Mucosa of descending colon (tissue), 3 donors: ENCODE measurements around the gene MAP6. TPM values are rescaled to one million over a fixed set of nuclear protein-coding genes. Genes with fewer than 3 reads are reported as not detected.

Experiments used
- ATAC-seq: fragments of 200-7000 bp; cut with Tn5 transposase; one replicate; pipeline ENCODE4 v1.9.1; 2020; ENCODE audit warnings: mild to moderate bottlenecking, moderate library complexity
- DNase-seq, 3 donors: peaks; one replicate each; pipeline ENCODE4 v3.0.0-alpha.2; 2020
- H3K36me3 ChIP-seq: fragments of 200-600 bp; one replicate; pipeline ENCODE4 v1.8.0; 2021; ENCODE audit warnings: low read depth, mild to moderate bottlenecking
- H3K4me1 ChIP-seq: fragments of 200-600 bp; one replicate; pipeline ENCODE4 v1.8.0; 2021; ENCODE audit warnings: low read depth, mild to moderate bottlenecking
- H3K4me3 ChIP-seq: fragments of 200-600 bp; one replicate; pipeline ENCODE4 v1.8.0; 2021; ENCODE audit warnings: mild to moderate bottlenecking
- H3K9me3 ChIP-seq: fragments of 200-600 bp; one replicate; pipeline ENCODE4 v1.8.0; 2021; ENCODE audit warnings: mild to moderate bottlenecking
- intact Hi-C, 2 donors: fragments of 100-400 bp; cut with DNase I in 1 of 2; cut with micrococcal nuclease in 1 of 2; formaldehyde crosslinking; loops; one replicate each; pipeline versions ENCODE4 v1.11.0 to v1.11.1; 2022; cut with DNase I, micrococcal nuclease
- total RNA-seq, 3 donors: library from RNA; stranded (reverse); fragmentation: NEBNext Ultra II Directional in 2 of 3; extraction: Animal tissue kit (Norgen Biotek cat#: 25700) in 2 of 3; gene quantifications; one replicate each; pipeline versions ENCODE4 v1.2.1 to v1.2.4, GENCODE V29; 2021 to 2023
- TF ChIP-seq, protein P1 (sequence below): fragments of 200-600 bp; IDR thresholded peaks from one replicate; pipeline ENCODE4 v1.8.0; 2022; ENCODE audit warnings: antibody characterized with exemption, mild to moderate bottlenecking
- donor health status: DM: no; HTN: no; CAD: no; lungs with moderate emphysema.
- donor health status: DM: no; HTN: no; CAD: no.
- donor health status: DM: no; HTN: yes; CAD: no.

Gene MAP6
- total RNA-seq, 3 donors from 2014 or later: 0.84 to 17.7 (median 1.9) TPM

DNA sequence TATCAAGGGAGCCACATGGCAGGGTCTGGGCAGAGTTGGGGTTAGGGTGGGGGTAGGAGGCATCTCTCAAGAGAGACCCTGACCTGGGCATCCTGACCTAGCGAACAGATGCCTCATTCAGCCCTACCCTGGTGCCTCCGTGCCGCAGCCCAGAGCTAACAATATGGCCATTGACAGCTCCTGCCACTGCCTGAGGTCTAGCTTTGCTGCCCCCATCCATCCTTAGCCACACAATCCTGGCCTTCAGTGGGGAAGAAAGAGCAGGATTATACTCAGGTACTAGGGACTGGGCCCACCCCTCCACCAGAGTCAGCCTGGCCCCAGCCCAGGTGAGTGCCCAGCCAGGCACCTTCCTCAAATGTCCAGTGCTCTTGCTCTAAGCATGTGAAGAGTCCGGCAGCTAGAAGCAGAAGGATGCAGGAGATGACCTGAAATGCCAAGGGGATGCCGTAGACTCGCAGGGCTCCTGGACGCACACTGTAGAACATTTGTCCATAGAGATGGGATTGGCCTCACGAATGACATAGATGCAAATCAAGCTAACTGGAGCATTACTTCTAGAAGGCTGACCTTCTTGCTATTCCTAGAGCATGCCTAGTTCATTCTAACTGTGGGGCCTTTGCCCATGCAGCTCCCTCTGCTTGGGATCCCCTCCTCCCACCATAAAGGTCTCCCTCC is 120.1 kb downstream of the MAP6 start:
- intact Hi-C loops: no loop called here
- no peak overlapping the region for H3K4me3 ChIP-seq
- no peaks in the 10 kb centered on the region for H3K9me3 ChIP-seq
- H3K4me1 ChIP-seq: no peaks in the 10 kb centered on the region
- TF ChIP-seq, protein P1, sequence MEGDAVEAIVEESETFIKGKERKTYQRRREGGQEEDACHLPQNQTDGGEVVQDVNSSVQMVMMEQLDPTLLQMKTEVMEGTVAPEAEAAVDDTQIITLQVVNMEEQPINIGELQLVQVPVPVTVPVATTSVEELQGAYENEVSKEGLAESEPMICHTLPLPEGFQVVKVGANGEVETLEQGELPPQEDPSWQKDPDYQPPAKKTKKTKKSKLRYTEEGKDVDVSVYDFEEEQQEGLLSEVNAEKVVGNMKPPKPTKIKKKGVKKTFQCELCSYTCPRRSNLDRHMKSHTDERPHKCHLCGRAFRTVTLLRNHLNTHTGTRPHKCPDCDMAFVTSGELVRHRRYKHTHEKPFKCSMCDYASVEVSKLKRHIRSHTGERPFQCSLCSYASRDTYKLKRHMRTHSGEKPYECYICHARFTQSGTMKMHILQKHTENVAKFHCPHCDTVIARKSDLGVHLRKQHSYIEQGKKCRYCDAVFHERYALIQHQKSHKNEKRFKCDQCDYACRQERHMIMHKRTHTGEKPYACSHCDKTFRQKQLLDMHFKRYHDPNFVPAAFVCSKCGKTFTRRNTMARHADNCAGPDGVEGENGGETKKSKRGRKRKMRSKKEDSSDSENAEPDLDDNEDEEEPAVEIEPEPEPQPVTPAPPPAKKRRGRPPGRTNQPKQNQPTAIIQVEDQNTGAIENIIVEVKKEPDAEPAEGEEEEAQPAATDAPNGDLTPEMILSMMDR: no peak
- H3K36me3 ChIP-seq: no peaks in the 10 kb centered on the region
- DNase-seq (no peak), ATAC-seq (no peak)

DNA sequence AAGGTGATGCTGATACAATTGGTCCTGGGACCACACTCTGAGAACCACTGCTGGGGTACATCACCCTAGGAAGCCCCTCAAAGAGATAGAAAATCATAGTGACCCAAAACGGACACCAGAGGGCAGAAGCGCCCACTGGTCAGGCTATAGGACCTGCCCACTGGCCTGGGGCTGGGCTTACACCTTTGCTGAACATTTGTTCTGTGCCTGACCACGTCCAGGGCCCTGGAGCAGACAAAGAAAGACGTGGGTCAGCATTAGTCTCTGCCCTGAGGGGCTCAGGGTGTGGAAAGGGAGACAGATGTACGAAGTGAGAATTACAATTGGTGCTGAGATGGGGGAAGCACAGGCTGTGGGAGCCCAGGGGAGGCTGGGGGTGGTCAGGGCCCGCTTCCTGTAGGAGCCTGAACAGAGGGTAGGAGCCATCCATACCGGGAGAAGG is 121.2 kb downstream of the MAP6 start:
- ATAC-seq (peak; percentile 83), DNase-seq (peak in 2 of 3 donors; percentile 61 to 74)
- no peaks in the 10 kb centered on the region for H3K9me3 ChIP-seq
- intact Hi-C loops: no loop called here
- no peak overlapping the region for H3K4me3 ChIP-seq
- H3K4me1 ChIP-seq: no peaks in the 10 kb centered on the region
- H3K36me3 ChIP-seq: no peaks in the 10 kb centered on the region
- TF ChIP-seq, protein P1: peak; percentile 58

DNA sequence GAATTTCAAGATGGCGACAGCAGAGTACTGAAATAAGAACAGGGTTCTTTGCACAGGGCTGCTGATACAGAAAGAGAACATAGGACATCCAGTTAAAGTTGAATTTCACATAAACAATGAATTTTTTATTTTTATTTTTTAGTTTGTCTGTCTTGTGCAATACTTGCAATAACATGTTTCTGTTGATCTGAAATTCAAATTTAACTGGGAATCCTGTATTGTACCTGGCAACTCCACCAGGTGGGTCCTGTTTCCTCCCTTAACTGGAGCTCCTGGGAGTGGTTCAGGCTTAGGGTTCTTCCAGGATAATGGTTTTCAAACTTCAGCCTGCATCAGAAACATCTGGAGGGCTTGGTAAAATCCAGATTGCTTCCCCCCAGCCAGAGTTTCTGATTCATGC is 121.7 kb downstream of the MAP6 start:
- no peaks in the 10 kb centered on the region for H3K36me3 ChIP-seq
- no peak for DNase-seq
- intact Hi-C loops: no loop called here
- ATAC-seq: no peak
- TF ChIP-seq, protein P1: no peak
- no peaks in the 10 kb centered on the region for H3K9me3 ChIP-seq
- no peaks in the 10 kb centered on the region for H3K4me1 ChIP-seq
- H3K4me3 ChIP-seq: no peak overlapping the region

DNA sequence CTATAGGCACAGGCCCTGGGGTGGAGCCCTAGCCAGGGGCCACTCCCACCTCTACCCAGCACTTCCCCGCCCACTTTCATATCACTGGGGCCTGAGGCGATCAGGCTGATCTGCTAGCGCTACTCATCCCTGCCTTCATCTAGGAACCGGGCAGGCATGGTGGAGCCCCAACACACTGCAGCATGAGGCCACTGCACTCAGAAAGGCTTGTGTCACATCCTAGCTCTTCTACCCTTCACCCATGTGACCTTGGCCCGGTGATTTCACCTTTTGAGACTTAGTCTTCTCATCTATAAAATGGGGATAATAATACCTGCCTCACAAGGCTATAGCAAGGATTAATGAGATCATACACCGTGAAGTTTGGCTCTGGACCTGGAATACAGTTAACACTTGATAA is 125.0 kb downstream of the MAP6 start:
- Histone ChIP-seq H3K9me3 (no peaks in the 10 kb centered on the region), H3K36me3 (no peaks in the 10 kb centered on the region), H3K4me3 (no peak overlapping the region), H3K4me1 (no peaks in the 10 kb centered on the region)
- DNase-seq (peak in 2 of 3 donors; percentile 35 to 46), ATAC-seq (peak; percentile 59)
- TF ChIP-seq, protein P1: no peak
- intact Hi-C loops: no loop called here

- TF ChIP-seq, protein P1: no peak
Measured at GRCh38 chr11:75542088-75542438, 126.8 kb downstream of the MAP6 start.

More at GRCh38 chr11:75542088-75542438, 126.8 kb downstream of the MAP6 start:
- ATAC-seq: no peak
- no peaks in the 10 kb centered on the region for H3K4me1 ChIP-seq
- no peaks in the 10 kb centered on the region for H3K9me3 ChIP-seq
- H3K4me3 ChIP-seq: no peak overlapping the region
- intact Hi-C loops: no loop called here
- DNase-seq: no peak
- H3K36me3 ChIP-seq: no peaks in the 10 kb centered on the region
